Muscle layer of colon (tissue), 2 donors: Measurements from ENCODE around the gene SATB2.
A peak's percentile ranks its signal among the peaks of the same experiment; 100 is the strongest.

Source experiments
- H3K27ac ChIP-seq: one replicate; pipeline ENCODE4 v1.7.0; 2013; ENCODE audit warnings: low read depth, mild to moderate bottlenecking, low read length, moderate library complexity
- H3K27me3 ChIP-seq, 2 donors: one replicate each; pipeline ENCODE4 v1.7.0; 2013; ENCODE audit warnings: low read length in 2 of 2, mild to moderate bottlenecking in 2 of 2; ENCODE audit not compliant: insufficient read depth in 2 of 2, control insufficient read depth in 1 of 2
- H3K36me3 ChIP-seq: one replicate; pipeline ENCODE4 v1.7.0; 2013; ENCODE audit warnings: mild to moderate bottlenecking, low read length; ENCODE audit not compliant: insufficient read depth
- H3K4me1 ChIP-seq: one replicate; pipeline ENCODE4 v1.7.0; 2013; ENCODE audit warnings: mild to moderate bottlenecking, low read length; ENCODE audit not compliant: insufficient read depth
- H3K4me3 ChIP-seq, 2 donors: one replicate each; pipeline ENCODE4 v1.7.0; 2013; ENCODE audit warnings: low read length in 2 of 2, low read depth in 1 of 2, mild to moderate bottlenecking in 1 of 2, moderate library complexity in 1 of 2
- H3K9ac ChIP-seq: one replicate; pipeline ENCODE4 v1.7.0; 2013; ENCODE audit warnings: low read length
- H3K9me3 ChIP-seq: one replicate; pipeline ENCODE4 v1.7.0; 2013; ENCODE audit warnings: mild to moderate bottlenecking, low read length
- donor health status: abdominal sarcoma.
- donor health status: Adenocarcinoma of cecum.

The SATB2 gene

GRCh38 chr2:199471443-199472057 is 13.8 kb upstream of the SATB2 start:
- Histone ChIP-seq H3K27ac (no peak overlapping the region), H3K36me3 (no peaks in the 10 kb centered on the region), H3K9me3 (no peaks in the 10 kb centered on the region), H3K4me3 (no peak overlapping the region), H3K9ac (no peak overlapping the region), H3K4me1 (peaks cover 26% of the 10 kb centered on the region), H3K27me3 (peaks cover 63 to 66% of the 10 kb centered on the region in 2 donors)

- peaks cover 70 to 72% of the 10 kb centered on the region in 2 donors for H3K27me3 ChIP-seq
- H3K4me1 ChIP-seq = peaks cover 26% of the 10 kb centered on the region
- no peaks in the 10 kb centered on the region for H3K9me3 ChIP-seq
- H3K27ac ChIP-seq = no peak overlapping the region
- no peak overlapping the region for H3K9ac ChIP-seq
- no peaks in the 10 kb centered on the region for H3K36me3 ChIP-seq
- no peak overlapping the region for H3K4me3 ChIP-seq
These were observed 13.1 kb upstream of the SATB2 start for GRCh38 chr2:199470672-199471442.

GRCh38 chr2:199470361-199470671 is 12.6 kb upstream of the SATB2 start:
- no peak overlapping the region for H3K4me3 ChIP-seq
- no peak overlapping the region for H3K9ac ChIP-seq
- peaks cover 76 to 78% of the 10 kb centered on the region in 2 donors for H3K27me3 ChIP-seq
- no peaks in the 10 kb centered on the region for H3K36me3 ChIP-seq
- no peak overlapping the region for H3K27ac ChIP-seq
- H3K9me3 ChIP-seq = no peaks in the 10 kb centered on the region
- peaks cover 26% of the 10 kb centered on the region for H3K4me1 ChIP-seq

GRCh38 chr2:199469514-199470360 is 12.0 kb upstream of the SATB2 start:
- no peak overlapping the region for H3K27ac ChIP-seq
- H3K4me1 ChIP-seq = peaks cover 28% of the 10 kb centered on the region
- no peaks in the 10 kb centered on the region for H3K9me3 ChIP-seq
- no peak overlapping the region for H3K4me3 ChIP-seq
- no peaks in the 10 kb centered on the region for H3K36me3 ChIP-seq
- H3K27me3 ChIP-seq = peaks cover 81 to 84% of the 10 kb centered on the region in 2 donors
- no peak overlapping the region for H3K9ac ChIP-seq

GRCh38 chr2:199468561-199469513 is 11.1 kb upstream of the SATB2 start:
- H3K9me3 ChIP-seq = no peaks in the 10 kb centered on the region
- H3K4me3 ChIP-seq = peak overlapping the region in 1 of 2 donors; percentile 20
- H3K27ac ChIP-seq = no peak overlapping the region
- H3K9ac ChIP-seq = no peak overlapping the region
- peaks cover 37% of the 10 kb centered on the region for H3K4me1 ChIP-seq
- no peaks in the 10 kb centered on the region for H3K36me3 ChIP-seq
- peaks cover 86 to 90% of the 10 kb centered on the region in 2 donors for H3K27me3 ChIP-seq

GRCh38 chr2:199467066-199467822 is 9.5 kb upstream of the SATB2 start:
- Histone ChIP-seq H3K27me3 (peaks cover 96 to 100% of the 10 kb centered on the region in 2 donors), H3K9ac (no peak overlapping the region), H3K4me1 (peaks cover 46% of the 10 kb centered on the region), H3K9me3 (no peaks in the 10 kb centered on the region), H3K4me3 (no peak overlapping the region), H3K36me3 (no peaks in the 10 kb centered on the region), H3K27ac (no peak overlapping the region)

GRCh38 chr2:199466692-199467065 is 8.9 kb upstream of the SATB2 start:
- peaks cover 96 to 100% of the 10 kb centered on the region in 2 donors for H3K27me3 ChIP-seq
- H3K4me3 ChIP-seq = no peak overlapping the region
- no peak overlapping the region for H3K27ac ChIP-seq
- no peaks in the 10 kb centered on the region for H3K9me3 ChIP-seq
- H3K36me3 ChIP-seq = no peaks in the 10 kb centered on the region
- H3K9ac ChIP-seq = no peak overlapping the region
- peaks cover 46% of the 10 kb centered on the region for H3K4me1 ChIP-seq

- no peaks in the 10 kb centered on the region for H3K36me3 ChIP-seq
- peaks cover 97 to 100% of the 10 kb centered on the region in 2 donors for H3K27me3 ChIP-seq
- H3K27ac ChIP-seq = no peak overlapping the region
- no peak overlapping the region for H3K4me3 ChIP-seq
- no peak overlapping the region for H3K9ac ChIP-seq
- peaks cover 41% of the 10 kb centered on the region for H3K4me1 ChIP-seq
- H3K9me3 ChIP-seq = no peaks in the 10 kb centered on the region
These were observed 8.4 kb upstream of the SATB2 start for GRCh38 chr2:199465988-199466691.

GRCh38 chr2:199465390-199465789 is 7.7 kb upstream of the SATB2 start:
- no peak overlapping the region for H3K4me3 ChIP-seq
- no peak overlapping the region for H3K9ac ChIP-seq
- peaks cover 36% of the 10 kb centered on the region for H3K4me1 ChIP-seq
- H3K9me3 ChIP-seq = no peaks in the 10 kb centered on the region
- H3K36me3 ChIP-seq = no peaks in the 10 kb centered on the region
- H3K27ac ChIP-seq = no peak overlapping the region
- peaks cover 98 to 100% of the 10 kb centered on the region in 2 donors for H3K27me3 ChIP-seq
